GM06990 (cell line): ENCODE results near the gene CACNA1A.

Experiments used
- DNase-seq: peaks from one replicate; pipeline ENCODE4 v3.0.0-alpha.2; 2011; ENCODE audit not compliant: insufficient read length; ENCODE audit errors: extremely low read depth
- H3K27me3 ChIP-seq: replicated peaks from 2 replicates; pipeline ENCODE4 v1.6.0; 2011; ENCODE audit warnings: low read length; ENCODE audit not compliant: control insufficient read depth, insufficient read depth
- H3K36me3 ChIP-seq: 2 replicates; pipeline ENCODE4 v1.5.1; 2011; ENCODE audit warnings: low read length; ENCODE audit not compliant: control insufficient read depth, insufficient read depth
- H3K4me3 ChIP-seq: replicated peaks from 2 replicates; pipeline ENCODE4 v1.5.1; 2011; ENCODE audit warnings: low read depth, mild to moderate bottlenecking, control low read depth, low read length
- TF ChIP-seq, protein P1 (sequence below): IDR thresholded peaks from 2 replicates; pipeline ENCODE4 v1.5.1; 2011; ENCODE audit warnings: low read length, control low read depth, mild to moderate bottlenecking, inconsistent platforms; ENCODE audit not compliant: insufficient read depth, poor library complexity, severe bottlenecking

Gene CACNA1A

DNA sequence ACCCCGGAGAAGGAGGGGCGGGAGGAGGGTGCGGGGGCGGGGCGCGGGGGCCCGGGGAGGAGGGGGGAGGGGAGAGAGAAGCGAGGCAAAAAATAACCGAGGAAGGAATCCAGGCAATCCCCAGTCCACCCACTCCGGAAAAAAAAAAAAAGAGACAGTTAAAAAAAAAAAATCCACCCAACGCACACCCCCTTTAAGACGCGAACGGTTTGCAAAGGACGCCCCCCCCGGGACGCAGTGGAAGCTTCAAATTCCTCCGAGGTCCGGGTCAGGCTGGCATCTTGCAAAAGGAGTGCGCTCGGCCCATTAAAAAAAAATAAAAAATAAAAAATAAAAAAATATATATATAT lies at the start of gene CACNA1A:
Gene CACNA1A (minus strand): TSS at position 9 of the 350 bp plus-strand sequence. CDS start 255 bp downstream, outside the sequence.
- Histone ChIP-seq H3K27me3 (no peaks in the 10 kb centered on the region; the same call in none of the 2 replicates), H3K4me3 (no peak within 1 kb of the TSS), H3K36me3 (no peaks in the 10 kb centered on the region)
- no peak for DNase-seq
- TF ChIP-seq, protein P1, sequence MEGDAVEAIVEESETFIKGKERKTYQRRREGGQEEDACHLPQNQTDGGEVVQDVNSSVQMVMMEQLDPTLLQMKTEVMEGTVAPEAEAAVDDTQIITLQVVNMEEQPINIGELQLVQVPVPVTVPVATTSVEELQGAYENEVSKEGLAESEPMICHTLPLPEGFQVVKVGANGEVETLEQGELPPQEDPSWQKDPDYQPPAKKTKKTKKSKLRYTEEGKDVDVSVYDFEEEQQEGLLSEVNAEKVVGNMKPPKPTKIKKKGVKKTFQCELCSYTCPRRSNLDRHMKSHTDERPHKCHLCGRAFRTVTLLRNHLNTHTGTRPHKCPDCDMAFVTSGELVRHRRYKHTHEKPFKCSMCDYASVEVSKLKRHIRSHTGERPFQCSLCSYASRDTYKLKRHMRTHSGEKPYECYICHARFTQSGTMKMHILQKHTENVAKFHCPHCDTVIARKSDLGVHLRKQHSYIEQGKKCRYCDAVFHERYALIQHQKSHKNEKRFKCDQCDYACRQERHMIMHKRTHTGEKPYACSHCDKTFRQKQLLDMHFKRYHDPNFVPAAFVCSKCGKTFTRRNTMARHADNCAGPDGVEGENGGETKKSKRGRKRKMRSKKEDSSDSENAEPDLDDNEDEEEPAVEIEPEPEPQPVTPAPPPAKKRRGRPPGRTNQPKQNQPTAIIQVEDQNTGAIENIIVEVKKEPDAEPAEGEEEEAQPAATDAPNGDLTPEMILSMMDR: no peak

DNA sequence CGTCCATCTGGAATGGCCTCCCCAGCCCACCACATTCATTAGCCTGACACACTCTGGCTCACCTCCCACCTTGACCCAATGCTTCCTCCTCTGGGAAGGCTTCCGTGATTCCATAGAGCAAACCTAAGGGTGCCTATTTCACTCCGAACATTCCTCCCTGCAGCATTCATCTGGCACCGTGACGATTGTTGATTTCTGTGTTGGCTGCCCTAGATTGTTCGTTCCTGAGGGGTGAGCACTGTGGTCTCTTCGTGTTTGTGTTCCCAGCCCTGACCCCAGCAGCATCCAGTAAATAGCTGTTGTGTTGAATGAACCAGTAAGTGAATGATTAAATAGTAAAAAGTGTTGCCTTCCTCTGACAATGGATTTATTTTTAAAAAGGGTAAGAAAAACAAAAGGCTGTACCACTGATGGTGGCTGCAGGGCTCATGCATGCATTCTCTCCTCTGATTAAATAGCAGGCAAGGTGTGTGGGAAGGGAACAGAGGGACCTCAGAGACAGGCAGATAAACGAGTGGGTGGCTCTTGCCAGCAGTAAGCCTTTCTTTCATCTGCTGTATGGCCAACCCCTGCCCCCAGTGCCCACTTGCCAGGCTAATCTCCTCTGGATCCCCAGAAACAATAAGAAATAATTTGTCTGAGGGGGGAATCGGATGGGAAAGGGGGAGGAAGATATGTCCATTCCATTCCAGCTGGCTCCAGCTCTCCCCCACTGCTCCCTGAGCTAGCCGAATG lies 48.4 kb upstream of the CACNA1A start:
- TF ChIP-seq, protein P1: no peak
- DNase-seq: no peak
- Histone ChIP-seq H3K27me3 (no peaks in the 10 kb centered on the region; the same call in 1 of the 2 replicates), H3K36me3 (no peaks in the 10 kb centered on the region), H3K4me3 (no peak overlapping the region)

DNA sequence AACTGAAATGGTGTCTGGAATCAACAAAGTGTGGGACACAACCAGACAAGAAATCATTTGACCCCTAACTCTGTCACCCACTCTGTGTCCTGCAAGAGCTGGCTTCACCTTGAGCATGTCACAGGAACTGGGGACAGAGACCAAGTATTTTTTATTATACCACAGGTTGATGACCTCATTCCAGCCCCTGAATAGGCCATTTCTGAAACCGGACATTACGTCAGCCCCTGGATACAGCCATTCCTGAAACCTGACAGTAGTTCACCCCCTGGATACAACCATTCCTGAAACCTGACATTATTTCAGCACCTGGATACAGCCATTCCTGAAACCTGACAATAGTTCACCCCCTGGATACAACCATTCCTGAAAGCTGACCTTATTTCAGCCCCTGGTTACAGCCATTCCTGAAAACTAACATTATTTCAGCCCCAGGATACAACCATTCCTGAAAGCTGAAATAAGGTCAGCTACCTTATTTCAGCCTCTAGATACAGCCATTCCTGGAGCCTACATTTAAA lies 47.7 kb upstream of the CACNA1A start:
- Histone ChIP-seq H3K27me3 (no peaks in the 10 kb centered on the region; the same call in 1 of the 2 replicates), H3K4me3 (no peak overlapping the region), H3K36me3 (no peaks in the 10 kb centered on the region)
- no peak for DNase-seq
- TF ChIP-seq, protein P1: no peak

DNA sequence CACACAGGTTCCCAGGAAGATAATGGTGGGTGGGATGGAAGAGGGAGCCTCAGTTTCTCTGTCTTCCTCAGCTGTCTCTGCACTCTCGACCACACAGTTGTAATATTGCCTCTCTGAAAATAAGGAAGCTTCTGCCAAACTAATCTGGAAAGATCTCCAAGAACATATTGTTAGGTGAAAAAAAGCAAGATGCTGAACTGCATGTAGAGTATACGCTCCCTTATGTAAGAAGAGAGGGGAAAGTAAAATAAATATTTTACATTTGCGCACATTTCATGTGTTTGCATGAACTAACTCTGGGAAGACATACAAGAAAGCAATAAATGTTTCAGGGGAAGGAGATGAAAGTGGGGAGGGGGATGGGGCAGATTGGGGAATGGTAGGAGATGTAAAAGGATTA lies 41.9 kb upstream of the CACNA1A start:
- Histone ChIP-seq H3K27me3 (no peaks in the 10 kb centered on the region), H3K36me3 (no peaks in the 10 kb centered on the region), H3K4me3 (no peak overlapping the region)
- no peak for DNase-seq
- TF ChIP-seq, protein P1: no peak

DNA sequence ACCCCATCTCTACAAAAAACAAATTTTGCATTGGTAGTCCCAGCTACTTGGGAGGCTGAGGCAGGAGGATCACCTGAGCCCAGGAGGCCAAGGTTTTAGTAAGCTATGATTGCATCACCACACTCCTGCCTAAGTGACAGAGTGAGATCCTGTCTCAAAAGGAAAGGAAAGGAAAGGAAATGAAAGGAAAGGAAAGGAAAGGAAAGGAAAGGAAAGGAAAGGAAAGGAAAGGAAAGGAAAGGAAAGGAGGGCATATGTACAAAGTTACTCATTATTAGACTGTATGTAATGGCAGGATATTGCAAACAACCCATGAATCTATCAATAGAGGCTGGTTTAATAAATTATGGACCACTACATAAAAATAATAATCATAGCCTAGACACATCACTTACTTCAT lies 40.8 kb upstream of the CACNA1A start:
- TF ChIP-seq, protein P1: no peak

More for the DNA sequence above, 40.8 kb upstream of the CACNA1A start:
- Histone ChIP-seq H3K27me3 (no peaks in the 10 kb centered on the region), H3K36me3 (no peaks in the 10 kb centered on the region), H3K4me3 (no peak overlapping the region)
- DNase-seq: no peak
